A549 (cell line): ENCODE data around the gene IL2RA.

ENCODE experiments used
- CTCF ChIP-seq: fragments of >200 bp; sonication (Bioruptor Twin); formaldehyde crosslinking; IDR thresholded peaks from 3 replicates; pipeline ENCODE4 v1.5.1; 2016
- EHMT2 ChIP-seq: fragments of 200-600 bp; sonication (generic); IDR thresholded peaks from 2 replicates; pipeline ENCODE4 v1.6.1; 2016; ENCODE audit warnings: antibody characterized with exemption, low read depth, mild to moderate bottlenecking, moderate library complexity

GRCh38 chr10:6044060-6044459, 18.1 kb downstream of the IL2RA start:
- TF ChIP-seq EHMT2 (no peak), CTCF (no peak)
